Stimulated activated CD4-positive, alpha-beta T cell treated with anti-CD3 and anti-CD28 coated beads, Interleukin-2, amount 100 ng/mL, for 48 hours (primary cell): ENCODE results near the gene ZFHX3.
A peak's percentile ranks its signal among the peaks of the same experiment; 100 is the strongest.
"Not testable (repeated sequence)": the region's sequence is repeated elsewhere in the genome, so short reads cannot be mapped to it uniquely, and the experiment has no call there.

Source experiments
- DNase-seq, 2 donors: peaks; one replicate each; pipeline ENCODE4 v3.0.0-alpha.2; 2020

The ZFHX3 gene

GRCh38 chr16:73019457-73020362 lies 28.2 kb downstream of the ZFHX3 start:
- no peak for DNase-seq

- no peak for DNase-seq
Observed at GRCh38 chr16:73018821-73019456, 29.0 kb downstream of the ZFHX3 start.

GRCh38 chr16:73017321-73017720 lies 30.6 kb downstream of the ZFHX3 start:
- DNase-seq = no peak

GRCh38 chr16:73016488-73016830 lies 31.5 kb downstream of the ZFHX3 start:
- DNase-seq = no peak

GRCh38 chr16:73015612-73016487 lies 32.1 kb downstream of the ZFHX3 start:
- DNase-seq = no peak

- DNase-seq = no peak
Observed at GRCh38 chr16:73014768-73015167, 33.2 kb downstream of the ZFHX3 start.

GRCh38 chr16:73013974-73014373 lies 34.0 kb downstream of the ZFHX3 start:
- DNase-seq = no peak

GRCh38 chr16:73012341-73012740 lies 35.6 kb downstream of the ZFHX3 start:
- no peak for DNase-seq

- DNase-seq = no peak
Observed at GRCh38 chr16:73011926-73012325, 36.0 kb downstream of the ZFHX3 start.

- DNase-seq = no peak
Observed at GRCh38 chr16:73010150-73010676, 37.7 kb downstream of the ZFHX3 start.

GRCh38 chr16:73009710-73010109 lies 38.2 kb downstream of the ZFHX3 start:
- DNase-seq = not testable (repeated sequence)

GRCh38 chr16:73006026-73006425 lies 41.9 kb downstream of the ZFHX3 start:
- no peak for DNase-seq

GRCh38 chr16:73002866-73003265 lies 45.1 kb downstream of the ZFHX3 start:
- no peak for DNase-seq

GRCh38 chr16:73000907-73001521 lies 46.9 kb downstream of the ZFHX3 start:
- DNase-seq = no peak

GRCh38 chr16:73000020-73000906 lies 47.7 kb downstream of the ZFHX3 start:
- DNase-seq = no peak

GRCh38 chr16:72999541-73000019 lies 48.3 kb downstream of the ZFHX3 start:
- no peak for DNase-seq

GRCh38 chr16:72997141-72997542 lies 50.8 kb downstream of the ZFHX3 start:
- no peak for DNase-seq

- DNase-seq = no peak
Observed at GRCh38 chr16:72996291-72997062, 51.5 kb downstream of the ZFHX3 start.

GRCh38 chr16:72995882-72996270 lies 52.1 kb downstream of the ZFHX3 start:
- DNase-seq = not testable (repeated sequence)

GRCh38 chr16:72995151-72995881 lies 52.6 kb downstream of the ZFHX3 start:
- DNase-seq = peak; percentile 12 to 13
